ENCODE measurements around the gene SUN1. TPM values are rescaled to one million over a fixed set of nuclear protein-coding genes. Genes with fewer than 3 reads are reported as not detected.
"Not testable (repeated sequence)": the region's sequence is repeated elsewhere in the genome, so short reads cannot be mapped to it uniquely, and the experiment has no call there.

Gene SUN1
- total RNA-seq, 2 experiments from 2014 or later: 69.5 to 69.9 TPM

DNA sequence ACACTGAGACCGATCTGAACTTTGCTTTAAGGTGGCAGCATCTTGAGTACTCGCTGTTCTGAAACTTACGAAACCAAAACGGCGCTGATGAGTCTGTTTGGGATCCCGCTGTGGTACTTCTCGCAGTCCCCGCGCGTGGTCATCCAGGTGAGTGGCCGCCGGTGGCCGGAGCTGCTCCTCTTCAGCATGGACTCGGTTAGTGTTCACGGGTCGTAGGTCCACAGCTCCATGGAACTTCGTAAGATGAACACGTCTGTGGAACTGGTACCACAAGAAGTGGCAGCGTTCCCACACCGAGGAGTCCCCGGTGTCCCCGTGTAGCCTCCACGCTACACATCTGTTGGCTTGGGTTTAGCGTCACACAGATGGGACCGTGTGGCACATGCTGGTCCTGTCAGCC, 33.6 kb downstream of the SUN1 start:
- H3K27me3 Mint-ChIP-seq: no peaks in the 10 kb centered on the region
- H3K36me3 Mint-ChIP-seq: peaks cover 35% of the 10 kb centered on the region
- no peak overlapping the region for H3K4me3 Mint-ChIP-seq
- peaks cover 7% of the 10 kb centered on the region for H3K4me1 Mint-ChIP-seq (ENCODE audit: low read depth)
- H3K27ac Mint-ChIP-seq: no peak overlapping the region
- intact Hi-C loops (cut with micrococcal nuclease): no loop called here
- ChIA-PET CTCF (no interaction called here), POLR2A (no interaction called here)
- DNase-seq: no peak
- no peaks in the 10 kb centered on the region for H3K9me3 Mint-ChIP-seq

DNA sequence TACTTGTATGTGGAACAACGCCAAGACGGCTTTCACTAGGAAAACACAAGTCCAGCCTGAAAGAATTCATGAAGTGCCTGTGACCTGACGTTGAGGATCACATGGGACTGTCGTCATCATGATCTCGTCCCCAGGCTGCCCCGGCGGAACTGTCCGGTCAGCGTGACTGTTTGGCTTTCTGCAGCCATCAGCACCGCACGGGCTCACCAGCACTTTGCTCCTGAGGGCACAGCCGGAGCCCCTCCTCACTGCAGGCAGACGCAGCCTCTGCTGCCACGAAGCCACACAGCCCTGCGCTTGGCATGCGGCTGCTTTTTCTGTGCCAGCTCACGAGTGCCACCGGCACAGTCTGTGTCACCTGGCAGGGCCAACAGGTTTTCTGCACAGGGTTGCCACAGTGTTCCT, 34.7 kb downstream of the SUN1 start:
- Mint-ChIP-seq H3K4me1 (ENCODE audit: low read depth) (peaks cover 7% of the 10 kb centered on the region), H3K36me3 (peaks cover 27% of the 10 kb centered on the region), H3K27ac (no peak overlapping the region), H3K27me3 (no peaks in the 10 kb centered on the region), H3K4me3 (no peak overlapping the region), H3K9me3 (no peaks in the 10 kb centered on the region)
- ChIA-PET CTCF (no interaction called here), POLR2A (no interaction called here)
- DNase-seq: no peak
- intact Hi-C loops (cut with micrococcal nuclease): no loop called here

DNA sequence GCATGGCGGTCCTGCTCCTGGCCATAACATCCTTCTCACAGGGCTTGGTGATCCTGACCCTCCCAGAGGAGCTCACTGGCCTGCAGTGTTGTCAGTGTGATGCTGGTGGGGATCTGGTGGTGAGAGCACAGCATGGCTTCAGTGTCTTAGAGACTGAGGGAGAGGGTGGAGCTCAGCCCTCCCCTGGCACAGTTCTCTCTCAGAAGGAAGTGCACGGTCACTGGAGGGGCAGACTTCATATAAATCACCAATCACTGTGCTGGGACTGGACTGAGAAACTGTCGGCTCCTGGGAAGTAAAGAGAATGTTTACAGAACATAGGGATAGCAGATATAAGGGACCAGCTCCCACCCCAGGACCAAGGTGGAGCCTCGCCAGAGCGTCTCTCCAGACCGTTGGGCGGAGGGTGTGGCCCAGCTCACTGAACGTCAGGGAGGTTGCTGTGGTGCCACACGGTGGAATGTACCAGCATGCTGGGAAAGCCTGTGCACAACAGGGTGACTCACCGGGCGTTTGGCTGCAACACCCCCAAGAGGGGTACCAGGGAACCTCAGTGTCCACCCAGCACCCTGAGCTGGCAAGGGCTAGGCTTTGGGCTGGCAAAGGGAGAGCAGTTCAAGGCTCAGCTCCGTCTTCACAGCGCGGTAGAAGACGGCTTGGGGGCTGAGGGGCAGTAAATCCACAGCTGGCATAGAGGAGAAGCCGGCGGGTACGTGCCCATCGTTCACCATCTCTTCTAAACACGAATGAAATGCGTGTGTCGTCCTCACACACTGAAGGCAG, 35.3 kb downstream of the SUN1 start:
- no peak for DNase-seq
- Mint-ChIP-seq H3K27me3 (no peaks in the 10 kb centered on the region), H3K27ac (no peak overlapping the region), H3K4me1 (ENCODE audit: low read depth) (peaks cover 7% of the 10 kb centered on the region), H3K36me3 (peaks cover 27% of the 10 kb centered on the region), H3K4me3 (no peak overlapping the region), H3K9me3 (no peaks in the 10 kb centered on the region)
- CTCF ChIA-PET: no interaction called here
- intact Hi-C loops (cut with micrococcal nuclease): no loop called here
- POLR2A ChIA-PET: no interaction called here

DNA sequence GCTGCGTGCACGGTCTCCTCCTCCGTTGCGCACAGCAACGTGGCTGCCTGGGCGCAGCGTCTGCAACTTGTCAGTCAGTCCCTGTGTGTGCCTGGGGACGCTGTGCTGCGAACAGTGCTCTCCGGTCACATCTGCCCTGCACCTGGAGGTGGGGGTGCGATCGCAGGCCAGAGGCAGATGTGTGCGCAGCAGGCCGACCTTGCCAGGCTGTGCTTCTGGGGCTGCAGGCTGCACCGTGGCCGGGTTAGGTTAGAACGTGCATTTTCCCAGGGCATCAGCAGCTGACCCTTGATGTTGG, 35.9 kb downstream of the SUN1 start:
- Mint-ChIP-seq H3K27ac (no peak overlapping the region), H3K27me3 (no peaks in the 10 kb centered on the region), H3K36me3 (peaks cover 30% of the 10 kb centered on the region), H3K9me3 (no peaks in the 10 kb centered on the region), H3K4me3 (no peak overlapping the region), H3K4me1 (ENCODE audit: low read depth) (peaks cover 9% of the 10 kb centered on the region)
- intact Hi-C loops (cut with micrococcal nuclease): no loop called here
- POLR2A ChIA-PET: no interaction called here
- DNase-seq: no peak
- CTCF ChIA-PET: no interaction called here

DNA sequence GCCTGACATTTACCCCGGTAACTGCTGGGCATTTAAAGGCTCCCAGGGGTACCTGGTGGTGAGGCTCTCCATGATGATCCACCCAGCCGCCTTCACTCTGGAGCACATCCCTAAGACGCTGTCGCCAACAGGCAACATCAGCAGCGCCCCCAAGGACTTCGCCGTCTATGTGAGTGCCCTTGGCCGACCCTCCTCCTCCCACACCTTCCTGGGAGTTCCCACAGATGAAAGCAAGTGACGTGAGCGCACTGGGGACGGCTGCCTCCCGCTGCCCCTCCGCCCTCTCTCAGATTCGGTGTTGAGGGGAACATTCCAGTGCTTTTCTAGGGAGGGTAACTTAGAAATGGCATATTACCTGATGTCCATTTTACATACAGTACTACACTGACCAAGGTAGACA, 37.1 kb downstream of the SUN1 start:
- POLR2A ChIA-PET: no interaction called here
- DNase-seq: no peak
- H3K36me3 Mint-ChIP-seq: peaks cover 38% of the 10 kb centered on the region
- H3K4me3 Mint-ChIP-seq: no peak overlapping the region
- H3K27ac Mint-ChIP-seq: peak overlapping the region; percentile 24
- no peaks in the 10 kb centered on the region for H3K9me3 Mint-ChIP-seq
- H3K4me1 Mint-ChIP-seq (ENCODE audit: low read depth): peaks cover 17% of the 10 kb centered on the region
- H3K27me3 Mint-ChIP-seq: no peaks in the 10 kb centered on the region
- intact Hi-C loops (cut with micrococcal nuclease): no loop called here
- CTCF ChIA-PET: no interaction called here

DNA sequence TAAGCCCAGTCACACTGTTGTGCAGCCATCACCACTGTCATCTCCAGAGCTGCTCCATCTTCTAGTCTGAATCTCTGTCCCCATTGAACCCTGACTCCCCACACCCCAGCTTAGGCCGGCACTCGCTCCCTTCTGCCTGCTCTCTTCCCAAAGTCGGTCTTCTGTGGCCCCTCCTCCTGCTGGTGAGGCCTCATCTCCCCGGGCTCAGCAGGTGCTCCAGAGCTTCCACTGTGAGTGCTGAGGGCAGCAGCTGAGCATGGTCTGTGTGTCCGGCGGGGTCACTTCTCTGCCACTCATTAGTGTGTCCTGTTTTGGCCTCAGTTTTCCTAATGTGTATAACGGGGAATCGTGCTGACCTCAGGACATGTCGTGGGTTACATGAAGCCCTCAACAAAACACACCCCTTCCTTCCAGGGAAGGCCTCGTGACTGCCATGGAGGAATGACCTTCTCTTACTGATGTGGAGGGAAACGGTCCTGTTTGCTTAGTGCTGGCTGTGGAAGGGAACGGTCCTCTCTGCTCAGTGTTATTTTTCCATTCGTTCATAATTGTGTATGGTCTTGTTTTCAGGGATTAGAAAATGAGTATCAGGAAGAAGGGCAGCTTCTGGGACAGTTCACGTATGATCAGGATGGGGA, 39.7 kb downstream of the SUN1 start:
- peaks cover 17% of the 10 kb centered on the region for H3K4me1 Mint-ChIP-seq (ENCODE audit: low read depth)
- no peak for DNase-seq
- H3K27ac Mint-ChIP-seq: no peak overlapping the region
- H3K9me3 Mint-ChIP-seq: no peaks in the 10 kb centered on the region
- H3K27me3 Mint-ChIP-seq: no peaks in the 10 kb centered on the region
- no peak overlapping the region for H3K4me3 Mint-ChIP-seq
- ChIA-PET POLR2A (interaction anchor here (1.6 kb wide), 1 partner anchor 55 kb away, joined by 5 read pairs; no protein-coding TSS in a partner anchor), CTCF (interaction anchor here (0.8 to 4.3 kb wide), 8 partner anchors 15 to 550 kb away, joined by 3 to 100 read pairs (median 6); partner anchors contain the start of genes COX19 and PRKAR1B)
- intact Hi-C loops (cut with micrococcal nuclease): loop anchor here (10.0 kb wide), 1 partner anchor 547 kb away; no protein-coding TSS in a partner anchor
- H3K36me3 Mint-ChIP-seq: peaks cover 29% of the 10 kb centered on the region

DNA sequence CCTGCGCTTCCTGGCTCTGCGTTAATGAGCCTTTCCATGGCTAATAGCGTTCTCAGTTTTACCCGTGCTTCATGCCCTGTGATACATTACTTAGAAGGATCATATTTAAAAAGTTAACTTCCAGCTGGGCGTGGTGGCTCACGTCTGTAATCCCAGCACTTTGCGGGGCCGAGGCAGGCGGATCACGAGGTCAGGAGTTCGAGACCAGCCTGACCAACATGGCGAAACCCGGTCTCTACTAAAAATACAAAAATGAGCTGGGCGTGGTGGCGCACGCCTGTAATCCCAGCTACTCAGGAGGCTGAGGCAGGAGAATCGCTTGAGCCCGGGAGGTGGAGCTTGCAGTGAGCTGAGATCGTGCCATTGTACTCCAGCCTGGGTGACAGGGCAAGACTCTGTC, 40.4 kb downstream of the SUN1 start:
- not testable (repeated sequence) for H3K27ac Mint-ChIP-seq, H3K9me3 Mint-ChIP-seq, H3K27me3 Mint-ChIP-seq, H3K4me3 Mint-ChIP-seq, DNase-seq
- intact Hi-C loops (cut with micrococcal nuclease): loop anchor here (1.0 to 10.0 kb wide), 3 partner anchors 41 to 548 kb away; no protein-coding TSS in a partner anchor
- ChIA-PET POLR2A (interaction anchor here (1.1 to 1.6 kb wide), 3 partner anchors 40 to 103 kb away, joined by 3 to 9 read pairs (median 5); partner anchors contain the start of genes COX19 and SUN1), CTCF (interaction anchor here (0.7 to 4.3 kb wide), 24 partner anchors 10 to 551 kb away, joined by 3 to 100 read pairs (median 5); partner anchors contain the start of genes ADAP1, COX19, PRKAR1B and SUN1)
- peaks cover 26% of the 10 kb centered on the region for H3K36me3 Mint-ChIP-seq
- H3K4me1 Mint-ChIP-seq (ENCODE audit: low read depth): peaks cover 17% of the 10 kb centered on the region

DNA sequence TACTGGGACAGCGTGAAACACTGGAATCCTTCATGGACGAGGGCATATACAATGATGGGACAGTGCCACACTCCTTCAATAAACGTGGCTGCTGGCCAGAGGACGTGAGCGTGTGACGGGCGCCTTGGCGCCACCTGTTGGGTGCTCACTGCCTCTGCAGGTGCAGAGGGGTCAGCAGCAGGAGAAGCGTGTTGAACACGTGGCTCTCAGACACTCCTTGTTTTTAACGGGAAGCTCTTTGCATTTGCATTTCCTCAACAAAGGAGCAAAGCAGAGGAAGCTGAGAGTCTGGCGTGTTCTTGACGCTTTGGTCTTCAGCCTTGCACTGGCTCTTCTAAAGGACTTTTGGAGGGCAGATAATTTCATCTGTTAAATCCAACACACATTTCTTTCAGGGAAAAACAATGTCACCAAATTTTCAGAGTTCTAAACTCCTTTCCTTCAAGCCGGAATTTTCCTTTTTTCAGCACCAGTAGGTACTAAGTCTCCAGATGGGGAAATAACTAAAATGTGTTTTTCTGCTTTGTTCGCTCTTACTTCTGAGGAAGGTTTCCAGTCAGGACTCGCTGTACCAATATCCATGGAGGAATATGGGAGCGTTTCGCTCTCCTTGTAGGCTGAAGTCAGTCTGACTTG, 41.2 kb downstream of the SUN1 start:
- Mint-ChIP-seq H3K4me1 (ENCODE audit: low read depth) (peaks cover 21% of the 10 kb centered on the region), H3K27me3 (no peaks in the 10 kb centered on the region), H3K4me3 (no peak overlapping the region), H3K9me3 (no peaks in the 10 kb centered on the region), H3K36me3 (peaks cover 26% of the 10 kb centered on the region), H3K27ac (peak overlapping the region; percentile 70)
- CTCF ChIA-PET: interaction anchor here (0.6 to 4.3 kb wide), 29 partner anchors 9 to 555 kb away, joined by 3 to 100 read pairs (median 4); partner anchors contain the start of genes ADAP1, COX19, PRKAR1B and SUN1
- DNase-seq: peak; percentile 83
- intact Hi-C loops (cut with micrococcal nuclease): loop anchor here (1.0 to 10.0 kb wide), 3 partner anchors 42 to 549 kb away; no protein-coding TSS in a partner anchor
- POLR2A ChIA-PET: interaction anchor here (1.1 to 1.6 kb wide), 3 partner anchors 41 to 102 kb away, joined by 3 to 9 read pairs (median 5); partner anchors contain the start of genes COX19 and SUN1

DNA sequence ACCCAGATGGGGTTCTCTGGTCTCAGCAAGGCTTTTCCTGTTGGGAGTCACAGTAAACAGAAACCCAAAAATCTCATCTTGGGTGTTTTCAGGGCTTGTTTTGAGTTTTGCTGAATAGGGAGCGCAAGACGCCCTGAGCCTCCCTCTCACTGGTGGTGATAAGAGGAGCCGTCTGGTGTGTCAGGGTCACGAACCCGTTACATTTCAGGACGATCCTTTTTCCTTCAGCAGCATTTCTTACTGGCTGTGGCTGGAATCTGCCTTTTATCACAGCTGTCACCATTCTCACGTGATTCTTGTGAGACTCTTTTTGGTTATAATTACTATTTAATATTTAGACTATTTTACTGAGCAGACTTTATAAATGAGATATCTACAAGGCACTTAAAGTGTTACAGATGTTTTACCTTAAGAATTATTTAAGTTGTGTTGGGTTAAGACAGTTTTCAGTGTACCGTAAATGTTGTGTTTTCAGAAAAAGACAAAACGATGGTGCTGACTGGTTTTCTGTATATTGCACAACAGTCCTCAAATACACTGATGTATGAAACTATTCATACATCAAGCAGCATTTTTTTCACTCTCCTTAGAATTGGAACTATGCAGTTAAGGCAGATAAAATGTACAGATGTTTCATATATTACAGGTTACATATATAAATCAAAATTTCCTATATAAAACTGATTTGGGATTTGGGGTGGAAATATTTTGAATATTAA, 41.9 kb downstream of the SUN1 start:
- H3K4me3 Mint-ChIP-seq: no peak overlapping the region
- H3K36me3 Mint-ChIP-seq: peaks cover 26% of the 10 kb centered on the region
- no peaks in the 10 kb centered on the region for H3K9me3 Mint-ChIP-seq
- DNase-seq: no peak
- POLR2A ChIA-PET: interaction anchor here (1.4 to 1.6 kb wide), 3 partner anchors 42 to 90 kb away, joined by 3 to 9 read pairs (median 5); partner anchors contain the start of gene SUN1
- H3K27me3 Mint-ChIP-seq: no peaks in the 10 kb centered on the region
- CTCF ChIA-PET: interaction anchor here (0.6 to 4.3 kb wide), 27 partner anchors 8 to 556 kb away, joined by 3 to 100 read pairs (median 5); partner anchors contain the start of genes PRKAR1B and SUN1
- intact Hi-C loops (cut with micrococcal nuclease): loop anchor here (10.0 kb wide), 1 partner anchor 549 kb away; no protein-coding TSS in a partner anchor
- peaks cover 23% of the 10 kb centered on the region for H3K4me1 Mint-ChIP-seq (ENCODE audit: low read depth)
- peak overlapping the region; percentile 70 for H3K27ac Mint-ChIP-seq

DNA sequence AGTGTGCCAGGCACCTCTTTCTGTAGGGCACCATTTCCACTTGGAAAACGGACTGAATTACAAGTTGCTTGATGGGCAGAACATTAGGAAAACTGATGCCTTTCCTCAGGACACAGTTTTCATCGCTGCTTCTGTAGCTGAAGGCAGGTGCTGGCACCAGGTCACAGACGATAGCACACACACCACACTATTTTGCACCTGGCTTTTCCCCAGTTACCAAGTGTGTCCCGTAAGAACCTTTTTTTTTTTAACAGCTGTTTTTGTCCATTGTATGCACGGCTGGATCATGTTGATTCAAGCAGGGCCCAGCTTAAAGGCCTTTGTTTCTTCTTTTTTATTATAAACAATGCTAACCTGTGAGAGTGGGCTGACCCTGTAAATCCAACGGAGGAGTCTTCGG, 42.8 kb downstream of the SUN1 start:
- Mint-ChIP-seq H3K9me3 (no peaks in the 10 kb centered on the region), H3K4me1 (ENCODE audit: low read depth) (peaks cover 25% of the 10 kb centered on the region), H3K4me3 (no peak overlapping the region), H3K27me3 (no peaks in the 10 kb centered on the region), H3K27ac (peak overlapping the region; percentile 45), H3K36me3 (peaks cover 22% of the 10 kb centered on the region)
- no peak for DNase-seq
- ChIA-PET CTCF (interaction anchor here (0.6 to 2.7 kb wide), 8 partner anchors 42 to 553 kb away, joined by 3 to 10 read pairs (median 4); no protein-coding TSS in a partner anchor), POLR2A (interaction anchor here (1.0 to 2.0 kb wide), 5 partner anchors 43 to 272 kb away, joined by 3 to 6 read pairs (median 3); no protein-coding TSS in a partner anchor)
- intact Hi-C loops (cut with micrococcal nuclease): loop anchor here (5.0 to 10.0 kb wide), 2 partner anchors 273 to 550 kb away; no protein-coding TSS in a partner anchor

DNA sequence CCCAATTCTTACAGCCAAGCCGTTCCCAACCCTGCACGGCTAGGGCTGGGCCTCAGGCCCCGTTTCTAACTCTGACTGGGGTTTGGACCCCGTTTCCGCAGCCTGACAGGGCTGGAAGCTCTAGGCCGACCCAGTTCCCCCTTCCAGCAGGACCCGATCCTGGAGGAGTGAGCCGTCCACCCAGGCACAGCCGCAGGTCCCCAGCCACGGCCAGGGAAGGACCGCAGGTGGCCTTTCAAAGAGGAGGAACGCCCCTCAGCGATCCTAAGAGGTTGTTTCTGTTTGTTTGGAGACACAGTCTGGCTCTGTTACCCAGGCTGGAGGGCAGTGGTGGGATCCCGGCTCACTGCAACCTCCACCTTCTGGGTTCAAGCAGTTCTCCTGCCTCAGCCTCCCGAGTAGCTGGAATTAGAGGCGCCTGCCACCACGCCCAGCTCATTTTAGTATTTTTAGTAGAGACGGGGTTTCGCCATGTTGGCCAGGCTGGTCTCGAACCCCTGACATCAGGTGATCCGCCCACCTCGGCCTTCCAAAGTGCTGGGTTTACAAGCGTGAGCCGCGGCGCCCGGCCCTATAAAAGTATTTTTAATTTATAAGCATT, 43.3 kb downstream of the SUN1 start:
- ChIA-PET CTCF (interaction anchor here (0.6 to 2.7 kb wide), 8 partner anchors 42 to 554 kb away, joined by 3 to 10 read pairs (median 4); no protein-coding TSS in a partner anchor), POLR2A (interaction anchor here (0.7 to 2.0 kb wide), 6 partner anchors 44 to 1555 kb away, joined by 3 to 6 read pairs (median 4); no protein-coding TSS in a partner anchor)
- Mint-ChIP-seq H3K4me3 (peak overlapping the region; percentile 8), H3K4me1 (ENCODE audit: low read depth) (peaks cover 29% of the 10 kb centered on the region), H3K27ac (peak overlapping the region; percentile 45), H3K36me3 (peaks cover 20% of the 10 kb centered on the region), H3K9me3 (no peaks in the 10 kb centered on the region), H3K27me3 (no peaks in the 10 kb centered on the region)
- no peak for DNase-seq
- intact Hi-C loops (cut with micrococcal nuclease): loop anchor here (1.0 to 10.0 kb wide), 8 partner anchors 43 to 727 kb away; partner anchors contain the start of genes COX19 and SUN1
